Loucy (cell line): ENCODE measurements around the gene KLHL24.
"Not testable (repeated sequence)": the region's sequence is repeated elsewhere in the genome, so short reads cannot be mapped to it uniquely, and the experiment has no call there.

Source experiments
- CTCF ChIP-seq: fragments of 200-600 bp; sonication (generic); conservative IDR thresholded peaks from 2 replicates; pipeline ENCODE4 v1.5.1; 2014; ENCODE audit warnings: mild to moderate bottlenecking, antibody characterized with exemption, low read length
- EZH2phosphoT487 ChIP-seq: fragments of 200-600 bp; IDR thresholded peaks from 2 replicates; pipeline ENCODE4 v1.6.1; 2018; ENCODE audit warnings: antibody characterized with exemption, mild to moderate bottlenecking, moderate library complexity, borderline replicate concordance

DNA sequence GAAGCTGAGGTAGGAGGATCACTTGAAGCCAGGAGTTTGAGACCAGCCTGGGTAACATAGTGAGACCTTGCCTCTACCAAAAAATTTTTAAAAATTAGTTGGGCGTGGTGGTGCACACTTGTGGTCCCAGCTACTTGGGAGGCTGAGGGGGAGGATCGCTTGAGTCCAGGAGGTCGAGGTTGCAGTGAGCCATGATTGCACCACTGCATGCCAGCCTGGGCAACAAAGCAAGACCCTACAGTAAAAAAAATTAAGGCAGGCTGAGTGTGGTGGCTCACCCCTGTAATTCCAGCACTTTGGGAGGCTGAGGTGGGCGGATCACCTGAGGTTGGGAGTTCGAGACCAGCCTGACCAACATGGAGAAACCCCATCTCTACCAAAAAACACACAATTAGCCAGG, 54.2 kb downstream of the KLHL24 start:
- TF ChIP-seq CTCF, EZH2phosphoT487: not testable (repeated sequence)
